Type B pancreatic cell (in vitro differentiated cells): ENCODE data around the gene EGLN3. TPM values are rescaled to one million over a fixed set of nuclear protein-coding genes. Genes with fewer than 3 reads are reported as not detected.

Experiments used
- DNase-seq: peaks from one replicate; pipeline ENCODE4 v3.0.0; 2021; ENCODE audit warnings: mixed read lengths; ENCODE audit not compliant: unreplicated experiment; ENCODE audit errors: extremely low spot score
- H3K27ac Mint-ChIP-seq: 2 replicates; pipeline ENCODE4 v1.8.0; 2021; ENCODE audit warnings: mild to moderate bottlenecking, mixed read lengths
- H3K27me3 Mint-ChIP-seq: 2 replicates; pipeline ENCODE4 v1.8.0; 2021; ENCODE audit warnings: mixed read lengths
- H3K36me3 Mint-ChIP-seq: 2 replicates; pipeline ENCODE4 v1.8.0; 2021; ENCODE audit warnings: mixed read lengths
- H3K4me1 Mint-ChIP-seq: one replicate; pipeline ENCODE4 v1.8.0; 2021; ENCODE audit warnings: mixed read lengths; ENCODE audit not compliant: unreplicated experiment
- H3K4me3 Mint-ChIP-seq: 2 replicates; pipeline ENCODE4 v1.8.0; 2021; ENCODE audit warnings: mild to moderate bottlenecking, mixed read lengths
- H3K9me3 Mint-ChIP-seq: 2 replicates; pipeline ENCODE4 v1.8.0; 2021; ENCODE audit warnings: mixed read lengths
- CTCF ChIP-seq: fragments of 200-600 bp; sonication (generic); conservative IDR thresholded peaks from 2 replicates; pipeline ENCODE4 v1.5.0; 2021; ENCODE audit warnings: antibody characterized with exemption, mild to moderate bottlenecking
- total RNA-seq: library from RNA; stranded (reverse); gene quantifications from 2 replicates; pipeline ENCODE4 v1.2.1, GENCODE V29; 2021; ENCODE audit warnings: low replicate concordance

The EGLN3 gene
- total RNA-seq, 1 donor from 2014 or later, result 13.6 TPM

- H3K4me3 Mint-ChIP-seq, result no peak overlapping the region
- peaks cover 18% of the 10 kb centered on the region for H3K36me3 Mint-ChIP-seq
- peaks cover 5% of the 10 kb centered on the region for H3K4me1 Mint-ChIP-seq
- no peak for TF ChIP-seq CTCF
- H3K27ac Mint-ChIP-seq, result no peak overlapping the region
- H3K9me3 Mint-ChIP-seq, result no peaks in the 10 kb centered on the region
- no peak for DNase-seq
- no peaks in the 10 kb centered on the region for H3K27me3 Mint-ChIP-seq
Observed at GRCh38 chr14:33924566-33925100, 26.2 kb downstream of the EGLN3 start.

GRCh38 chr14:33922125-33922524 is 28.7 kb downstream of the EGLN3 start:
- Mint-ChIP-seq H3K4me1 (peaks cover 13% of the 10 kb centered on the region), H3K36me3 (peaks cover 10% of the 10 kb centered on the region), H3K27ac (no peak overlapping the region), H3K9me3 (no peaks in the 10 kb centered on the region), H3K27me3 (no peaks in the 10 kb centered on the region), H3K4me3 (no peak overlapping the region)
- TF ChIP-seq CTCF, result no peak
- no peak for DNase-seq

- H3K27ac Mint-ChIP-seq, result no peak overlapping the region
- no peaks in the 10 kb centered on the region for H3K27me3 Mint-ChIP-seq
- TF ChIP-seq CTCF, result no peak
- no peak overlapping the region for H3K4me3 Mint-ChIP-seq
- peaks cover 15% of the 10 kb centered on the region for H3K4me1 Mint-ChIP-seq
- H3K36me3 Mint-ChIP-seq, result peaks cover 3% of the 10 kb centered on the region
- DNase-seq, result no peak
- no peaks in the 10 kb centered on the region for H3K9me3 Mint-ChIP-seq
Observed at GRCh38 chr14:33918256-33918655, 32.6 kb downstream of the EGLN3 start.

- Mint-ChIP-seq H3K4me3 (no peak overlapping the region), H3K36me3 (peaks cover 3% of the 10 kb centered on the region)
- TF ChIP-seq CTCF, result no peak
Observed at GRCh38 chr14:33917661-33918060, 33.2 kb downstream of the EGLN3 start.

GRCh38 chr14:33916663-33917565 is 34.0 kb downstream of the EGLN3 start:
- DNase-seq, result no peak
- TF ChIP-seq CTCF, result no peak
- Mint-ChIP-seq H3K4me1 (peaks cover 15% of the 10 kb centered on the region), H3K36me3 (no peaks in the 10 kb centered on the region), H3K9me3 (no peaks in the 10 kb centered on the region), H3K4me3 (no peak overlapping the region), H3K27me3 (no peaks in the 10 kb centered on the region), H3K27ac (no peak overlapping the region)

More at GRCh38 chr14:33917661-33918060, 33.2 kb downstream of the EGLN3 start:
- Mint-ChIP-seq H3K27ac (no peak overlapping the region), H3K9me3 (no peaks in the 10 kb centered on the region), H3K27me3 (no peaks in the 10 kb centered on the region), H3K4me1 (peaks cover 15% of the 10 kb centered on the region)
- DNase-seq, result no peak
